Measurements from ENCODE around the gene SPG7. TPM values are rescaled to one million over a fixed set of nuclear protein-coding genes. Genes with fewer than 3 reads are reported as not detected.

Gene SPG7
- total RNA-seq, 2 experiments from 2014 or later: 73.9 to 77.9 TPM

DNA sequence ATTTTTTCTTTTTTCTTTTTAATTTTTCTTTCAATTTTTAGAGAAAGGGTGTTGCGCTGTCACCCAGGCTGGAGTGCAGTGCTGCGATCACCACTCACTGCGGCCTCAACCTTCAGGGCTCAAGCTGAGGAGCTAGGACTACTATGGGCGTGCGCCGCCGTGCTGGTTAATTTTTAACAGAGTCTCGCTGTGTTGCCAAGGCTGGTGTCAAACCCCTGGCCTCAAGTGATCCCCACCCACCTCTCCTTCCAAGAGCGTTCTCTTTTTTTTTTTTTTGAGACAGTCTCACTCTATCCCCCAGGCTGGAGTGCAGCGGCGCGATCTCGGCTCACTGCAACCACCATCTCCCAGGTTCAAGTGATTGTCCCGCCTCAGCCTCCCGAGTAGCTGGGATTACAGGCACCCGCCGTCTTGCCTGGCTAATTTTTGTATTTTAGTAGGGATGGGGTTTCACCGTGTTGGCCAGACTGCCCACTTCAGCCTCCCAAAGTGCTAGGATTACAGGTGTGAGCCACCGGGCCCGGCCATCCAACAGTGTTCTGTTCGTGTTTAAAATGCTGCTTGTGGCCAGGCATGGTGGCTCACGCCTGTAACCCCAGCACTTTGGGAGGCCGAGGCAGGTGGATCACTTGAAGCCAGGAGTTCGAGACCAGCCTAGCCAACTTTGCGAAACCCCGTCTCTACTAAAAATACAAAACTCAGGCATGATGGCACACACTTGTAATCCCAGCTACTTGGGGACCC lies 37.8 kb downstream of the SPG7 start:
- Mint-ChIP-seq H3K9me3 (no peaks in the 10 kb centered on the region), H3K36me3 (ENCODE audit: low read depth) (peaks cover 18% of the 10 kb centered on the region), H3K27me3 (no peaks in the 10 kb centered on the region), H3K4me3 (no peak overlapping the region), H3K4me1 (peaks cover 10% of the 10 kb centered on the region), H3K27ac (no peak overlapping the region)
- ChIA-PET CTCF (interaction anchor here (0.9 kb wide), 1 partner anchor 37 kb away, joined by 3 read pairs; no protein-coding TSS in a partner anchor), POLR2A (no interaction called here)
- DNase-seq: no peak

DNA sequence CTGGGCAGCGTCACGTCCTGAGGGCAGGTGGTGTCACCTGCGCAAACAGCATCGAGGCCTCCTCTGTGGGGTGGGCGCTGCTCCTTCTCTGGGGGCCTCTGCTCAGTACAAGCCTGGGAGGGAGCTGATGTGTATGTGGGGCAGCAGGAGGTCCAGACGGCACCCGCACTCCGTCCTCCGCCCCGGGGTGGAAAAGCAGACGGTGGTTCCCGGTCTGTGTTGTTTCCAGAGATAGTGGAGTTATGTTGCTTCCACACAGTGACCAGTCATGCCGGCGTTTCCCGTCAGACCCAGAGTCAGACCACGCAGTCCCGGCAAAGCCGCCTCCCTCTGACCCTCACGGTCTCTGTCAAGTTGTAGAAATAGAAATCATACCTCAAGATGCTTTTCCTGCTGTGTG lies 38.6 kb downstream of the SPG7 start:
- no peaks in the 10 kb centered on the region for H3K9me3 Mint-ChIP-seq
- peaks cover 18% of the 10 kb centered on the region for H3K36me3 Mint-ChIP-seq (ENCODE audit: low read depth)
- DNase-seq: no peak
- ChIA-PET POLR2A (no interaction called here), CTCF (no interaction called here)
- H3K27ac Mint-ChIP-seq: no peak overlapping the region
- H3K4me3 Mint-ChIP-seq: no peak overlapping the region
- H3K4me1 Mint-ChIP-seq: peaks cover 7% of the 10 kb centered on the region
- H3K27me3 Mint-ChIP-seq: no peaks in the 10 kb centered on the region

DNA sequence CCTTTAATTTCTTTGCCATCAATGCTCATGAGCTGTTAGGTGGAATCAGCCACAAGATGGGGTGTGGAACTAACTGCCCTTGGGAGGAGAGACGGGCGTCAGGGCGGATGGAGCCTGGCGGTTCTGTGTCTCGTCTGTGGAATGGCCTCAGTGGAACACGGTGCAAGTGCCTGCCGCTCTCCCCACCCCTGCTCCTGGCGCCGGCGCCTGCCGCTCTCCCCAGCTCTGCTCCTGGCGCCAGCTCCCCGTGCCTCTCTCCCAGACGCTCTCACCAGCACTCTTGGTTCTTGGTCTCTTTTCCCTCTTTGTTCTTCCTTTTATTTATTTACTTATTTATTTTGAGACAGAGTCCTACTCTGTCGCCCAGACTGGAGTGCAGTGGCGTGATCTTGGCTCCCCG lies 39.1 kb downstream of the SPG7 start:
- H3K27me3 Mint-ChIP-seq: no peaks in the 10 kb centered on the region
- no peak overlapping the region for H3K4me3 Mint-ChIP-seq
- ChIA-PET POLR2A (no interaction called here), CTCF (no interaction called here)
- peaks cover 18% of the 10 kb centered on the region for H3K36me3 Mint-ChIP-seq (ENCODE audit: low read depth)
- no peak for DNase-seq
- H3K9me3 Mint-ChIP-seq: no peaks in the 10 kb centered on the region
- no peak overlapping the region for H3K27ac Mint-ChIP-seq
- peaks cover 7% of the 10 kb centered on the region for H3K4me1 Mint-ChIP-seq

DNA sequence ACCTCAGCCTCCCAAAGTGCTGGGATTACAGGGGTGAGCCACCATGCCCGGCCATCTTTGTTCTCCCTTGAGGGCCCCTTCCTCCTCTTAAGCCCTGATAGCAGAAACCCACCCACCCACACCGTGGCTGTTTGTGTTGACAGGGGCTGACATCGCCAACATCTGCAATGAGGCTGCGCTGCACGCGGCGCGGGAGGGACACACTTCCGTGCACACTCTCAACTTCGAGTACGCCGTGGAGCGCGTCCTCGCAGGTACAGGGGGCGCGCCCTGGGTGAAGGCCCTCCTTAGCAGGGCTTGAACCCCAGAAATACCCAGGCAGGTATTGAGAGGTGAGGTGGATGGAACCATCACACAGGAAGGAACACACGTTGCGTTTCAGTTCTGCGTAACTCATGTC lies 39.7 kb downstream of the SPG7 start:
- no peaks in the 10 kb centered on the region for H3K9me3 Mint-ChIP-seq
- CTCF ChIA-PET: interaction anchor here (1.2 kb wide), 1 partner anchor 10 kb away, joined by 3 read pairs; no protein-coding TSS in a partner anchor

DNA sequence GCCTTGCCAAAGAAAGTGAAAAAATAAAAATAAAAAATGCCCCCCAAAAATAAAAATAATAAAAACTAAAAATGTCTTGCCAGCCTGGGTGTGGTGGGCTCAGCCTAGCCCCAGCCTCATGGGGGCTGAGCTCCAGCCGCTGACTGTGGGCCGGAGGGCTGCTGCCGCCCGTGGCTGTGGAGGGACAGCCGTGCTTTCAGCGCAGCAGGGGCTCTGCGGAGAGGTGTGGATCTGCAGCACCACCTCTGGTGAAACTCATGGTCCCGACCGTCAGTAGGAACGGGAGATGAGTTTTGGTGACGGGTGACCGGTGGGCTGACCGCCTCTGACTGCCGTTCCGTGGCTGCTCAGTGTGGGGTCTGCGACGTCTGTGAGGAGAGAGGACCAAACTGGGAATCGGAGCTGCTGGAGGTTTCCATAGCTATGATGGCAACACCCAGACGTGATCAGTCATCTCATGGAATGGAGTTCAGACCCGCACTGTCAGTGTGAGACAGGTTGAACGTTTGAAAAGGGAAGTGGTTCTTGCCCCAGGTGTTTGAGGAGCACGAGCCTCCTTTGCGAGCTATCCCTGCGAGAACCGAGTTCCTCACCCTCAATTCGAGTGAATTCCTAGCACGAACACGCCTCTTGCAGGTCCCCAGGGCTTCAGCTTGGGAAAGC lies 40.3 kb downstream of the SPG7 start:
- no peaks in the 10 kb centered on the region for H3K9me3 Mint-ChIP-seq
- no peak for DNase-seq
- H3K36me3 Mint-ChIP-seq (ENCODE audit: low read depth): peaks cover 18% of the 10 kb centered on the region
- peaks cover 7% of the 10 kb centered on the region for H3K4me1 Mint-ChIP-seq
- H3K27me3 Mint-ChIP-seq: no peaks in the 10 kb centered on the region
- POLR2A ChIA-PET: interaction anchor here (1.6 kb wide), 1 partner anchor 40 kb away, joined by 11 read pairs; the partner anchor contains the start of gene SPG7
- no peak overlapping the region for H3K27ac Mint-ChIP-seq
- CTCF ChIA-PET: interaction anchor here (1.1 to 1.5 kb wide), 3 partner anchors 9 to 17 kb away, joined by 3 to 5 read pairs (median 3); no protein-coding TSS in a partner anchor
- H3K4me3 Mint-ChIP-seq: no peak overlapping the region

More for the DNA sequence above, 39.7 kb downstream of the SPG7 start:
- H3K27ac Mint-ChIP-seq: no peak overlapping the region
- peaks cover 7% of the 10 kb centered on the region for H3K4me1 Mint-ChIP-seq
- no peaks in the 10 kb centered on the region for H3K27me3 Mint-ChIP-seq
- DNase-seq: no peak
- no peak overlapping the region for H3K4me3 Mint-ChIP-seq
- H3K36me3 Mint-ChIP-seq (ENCODE audit: low read depth): peaks cover 18% of the 10 kb centered on the region
- POLR2A ChIA-PET: no interaction called here

DNA sequence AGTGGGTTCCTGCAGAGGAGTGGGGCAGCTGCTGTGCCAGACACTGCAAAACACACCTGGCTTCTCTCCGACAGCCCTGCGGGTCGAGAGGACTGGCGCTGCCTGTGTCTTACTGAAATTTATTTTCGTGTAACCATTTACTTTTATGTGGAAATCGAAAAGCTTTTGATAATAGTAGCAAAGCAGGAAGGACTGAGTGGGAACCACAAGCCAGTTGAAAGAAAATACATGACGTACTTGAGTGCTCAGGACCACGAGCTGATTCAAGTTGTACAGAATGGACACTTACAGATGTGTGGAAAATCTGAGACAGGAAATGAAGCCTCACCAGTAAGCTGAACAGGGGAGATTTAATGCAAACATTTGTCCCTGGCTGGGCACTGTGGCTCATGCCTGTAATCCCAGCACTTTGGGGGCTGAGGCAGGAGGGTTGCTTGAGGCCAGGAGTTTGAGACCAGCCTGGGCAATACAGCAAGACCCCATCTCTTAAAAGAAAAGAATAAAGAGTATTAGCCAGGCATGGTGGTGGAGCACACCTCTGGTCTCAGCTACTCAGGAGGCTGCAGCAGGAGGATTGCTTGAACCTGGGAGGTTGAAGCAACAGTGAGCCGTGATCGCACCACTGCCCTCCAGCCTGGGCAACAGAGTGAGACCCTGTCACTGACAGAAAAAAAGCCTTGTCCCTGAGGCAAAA lies 41.0 kb downstream of the SPG7 start:
- H3K27ac Mint-ChIP-seq: peak overlapping the region; percentile 52
- H3K4me3 Mint-ChIP-seq: no peak overlapping the region
- ChIA-PET POLR2A (interaction anchor here (1.6 kb wide), 1 partner anchor 41 kb away, joined by 11 read pairs; the partner anchor contains the start of gene SPG7), CTCF (interaction anchor here (1.1 to 1.5 kb wide), 4 partner anchors 8 to 17 kb away, joined by 3 to 5 read pairs (median 3); no protein-coding TSS in a partner anchor)
- no peaks in the 10 kb centered on the region for H3K9me3 Mint-ChIP-seq
- H3K36me3 Mint-ChIP-seq (ENCODE audit: low read depth): peaks cover 18% of the 10 kb centered on the region
- H3K27me3 Mint-ChIP-seq: no peaks in the 10 kb centered on the region
- H3K4me1 Mint-ChIP-seq: peaks cover 7% of the 10 kb centered on the region
- no peak for DNase-seq

DNA sequence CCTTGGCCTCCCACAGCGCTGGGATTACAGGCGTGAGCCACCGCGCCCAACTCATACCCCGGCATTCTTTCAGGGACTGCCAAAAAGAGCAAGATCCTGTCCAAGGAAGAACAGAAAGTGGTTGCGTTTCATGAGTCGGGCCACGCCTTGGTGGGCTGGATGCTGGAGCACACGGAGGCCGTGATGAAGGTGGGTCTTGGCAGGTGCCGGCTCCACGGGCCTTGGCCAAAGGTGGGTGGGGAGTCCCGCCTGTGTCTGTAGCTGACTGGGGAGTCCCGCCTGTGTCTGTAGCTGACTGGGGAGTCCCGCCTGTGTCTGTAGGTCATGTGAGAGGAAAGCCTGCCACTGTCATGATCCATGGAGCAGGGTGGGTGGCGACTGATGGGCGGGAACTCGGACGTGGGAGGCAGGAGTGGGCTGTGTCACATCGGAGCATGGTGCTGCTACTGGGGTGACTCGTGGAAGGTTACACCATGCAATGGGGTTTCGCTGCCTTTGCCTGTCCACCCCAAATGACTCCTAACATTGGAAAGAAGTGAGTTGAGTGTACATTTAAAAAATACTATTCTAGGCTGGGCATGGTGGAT lies 42.3 kb downstream of the SPG7 start:
- Mint-ChIP-seq H3K36me3 (ENCODE audit: low read depth) (peaks cover 18% of the 10 kb centered on the region), H3K27ac (no peak overlapping the region), H3K4me1 (peaks cover 7% of the 10 kb centered on the region), H3K4me3 (no peak overlapping the region), H3K9me3 (no peaks in the 10 kb centered on the region), H3K27me3 (no peaks in the 10 kb centered on the region)
- ChIA-PET CTCF (no interaction called here), POLR2A (no interaction called here)
- DNase-seq: no peak

DNA sequence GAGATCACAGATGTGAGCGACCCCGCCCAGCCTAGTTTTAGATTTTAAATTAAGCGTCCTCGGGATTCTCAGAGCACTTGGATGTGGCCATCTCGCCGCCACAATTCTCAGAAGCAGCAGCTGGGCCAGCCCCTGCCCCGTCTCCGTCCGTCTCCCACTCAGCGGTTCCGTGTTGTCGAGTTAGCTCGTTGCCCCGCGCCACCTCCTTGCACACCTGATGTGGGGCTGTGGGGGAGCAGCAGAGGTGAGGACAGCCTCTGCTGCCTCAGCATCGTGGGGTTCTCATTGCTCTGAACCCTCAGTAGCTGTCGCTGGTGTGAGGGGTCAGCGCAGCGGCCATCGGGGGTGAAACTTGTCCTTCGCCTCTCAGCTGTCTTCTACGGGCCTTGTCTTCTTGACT lies 44.1 kb downstream of the SPG7 start:
- no peak overlapping the region for H3K4me3 Mint-ChIP-seq
- H3K36me3 Mint-ChIP-seq (ENCODE audit: low read depth): peaks cover 13% of the 10 kb centered on the region
- H3K27me3 Mint-ChIP-seq: no peaks in the 10 kb centered on the region
- no peak overlapping the region for H3K27ac Mint-ChIP-seq
- CTCF ChIA-PET: no interaction called here
- no peak for DNase-seq
- peaks cover 12% of the 10 kb centered on the region for H3K4me1 Mint-ChIP-seq
- POLR2A ChIA-PET: no interaction called here
- no peaks in the 10 kb centered on the region for H3K9me3 Mint-ChIP-seq

DNA sequence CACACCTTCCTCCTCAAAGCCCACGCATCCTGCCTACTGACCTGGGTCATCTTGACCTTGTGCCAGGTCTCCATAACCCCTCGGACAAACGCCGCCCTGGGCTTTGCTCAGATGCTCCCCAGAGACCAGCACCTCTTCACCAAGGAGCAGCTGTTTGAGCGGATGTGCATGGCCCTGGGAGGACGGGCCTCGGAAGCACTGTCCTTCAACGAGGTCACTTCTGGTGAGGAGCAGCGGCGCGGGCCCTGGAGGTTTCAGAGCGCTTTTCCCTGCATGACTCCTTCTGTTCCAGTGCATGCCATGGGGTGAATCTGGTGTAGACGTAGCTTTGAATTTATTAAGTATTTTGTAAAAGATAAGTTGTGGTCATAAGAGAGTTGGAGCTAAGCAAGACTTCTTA lies 44.7 kb downstream of the SPG7 start:
- peaks cover 16% of the 10 kb centered on the region for H3K4me1 Mint-ChIP-seq
- no peaks in the 10 kb centered on the region for H3K27me3 Mint-ChIP-seq
- no peak for DNase-seq
- no peaks in the 10 kb centered on the region for H3K9me3 Mint-ChIP-seq
- H3K4me3 Mint-ChIP-seq: no peak overlapping the region
- CTCF ChIA-PET: no interaction called here
- peaks cover 11% of the 10 kb centered on the region for H3K36me3 Mint-ChIP-seq (ENCODE audit: low read depth)
- POLR2A ChIA-PET: no interaction called here
- no peak overlapping the region for H3K27ac Mint-ChIP-seq

DNA sequence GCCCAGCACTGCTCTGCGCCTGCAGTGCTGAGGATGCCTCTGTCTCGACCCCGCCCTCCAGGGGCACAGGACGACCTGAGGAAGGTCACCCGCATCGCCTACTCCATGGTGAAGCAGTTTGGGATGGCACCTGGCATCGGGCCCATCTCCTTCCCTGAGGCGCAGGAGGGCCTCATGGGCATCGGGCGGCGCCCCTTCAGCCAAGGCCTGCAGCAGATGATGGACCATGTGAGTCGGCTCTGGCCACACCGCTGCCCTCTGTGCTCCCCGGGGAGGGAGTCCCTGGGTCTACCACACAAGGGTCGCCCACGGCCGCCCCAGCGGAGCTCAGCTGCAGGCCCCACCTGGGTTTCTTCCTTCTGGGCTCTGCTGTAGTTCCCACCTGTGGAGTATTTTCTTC lies 45.5 kb downstream of the SPG7 start:
- DNase-seq: no peak
- Mint-ChIP-seq H3K27ac (no peak overlapping the region), H3K36me3 (ENCODE audit: low read depth) (peaks cover 6% of the 10 kb centered on the region), H3K9me3 (no peaks in the 10 kb centered on the region), H3K4me3 (no peak overlapping the region), H3K27me3 (no peaks in the 10 kb centered on the region), H3K4me1 (peaks cover 14% of the 10 kb centered on the region)
- ChIA-PET POLR2A (no interaction called here), CTCF (no interaction called here)

DNA sequence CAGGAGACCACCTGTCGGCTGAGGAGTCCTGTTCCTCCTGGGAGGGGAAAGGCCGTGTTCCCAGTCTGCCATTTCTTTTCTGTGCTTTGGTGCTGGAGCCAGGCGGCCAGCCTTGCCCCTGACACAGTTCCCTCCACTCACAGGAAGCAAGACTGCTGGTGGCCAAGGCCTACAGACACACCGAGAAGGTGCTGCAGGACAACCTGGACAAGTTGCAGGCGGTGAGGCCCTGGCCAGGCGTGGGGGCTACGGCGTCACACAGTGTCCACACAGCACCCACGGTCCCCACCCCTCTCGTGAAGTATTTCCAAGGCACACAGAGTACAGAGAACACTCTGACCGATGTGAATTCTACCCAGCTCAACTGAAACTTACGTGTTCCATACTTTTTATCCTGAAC lies 46.1 kb downstream of the SPG7 start:
- Mint-ChIP-seq H3K27me3 (no peaks in the 10 kb centered on the region), H3K4me1 (peaks cover 10% of the 10 kb centered on the region), H3K9me3 (no peaks in the 10 kb centered on the region), H3K27ac (no peak overlapping the region), H3K36me3 (ENCODE audit: low read depth) (peaks cover 3% of the 10 kb centered on the region), H3K4me3 (no peak overlapping the region)
- ChIA-PET CTCF (no interaction called here), POLR2A (no interaction called here)
- no peak for DNase-seq

DNA sequence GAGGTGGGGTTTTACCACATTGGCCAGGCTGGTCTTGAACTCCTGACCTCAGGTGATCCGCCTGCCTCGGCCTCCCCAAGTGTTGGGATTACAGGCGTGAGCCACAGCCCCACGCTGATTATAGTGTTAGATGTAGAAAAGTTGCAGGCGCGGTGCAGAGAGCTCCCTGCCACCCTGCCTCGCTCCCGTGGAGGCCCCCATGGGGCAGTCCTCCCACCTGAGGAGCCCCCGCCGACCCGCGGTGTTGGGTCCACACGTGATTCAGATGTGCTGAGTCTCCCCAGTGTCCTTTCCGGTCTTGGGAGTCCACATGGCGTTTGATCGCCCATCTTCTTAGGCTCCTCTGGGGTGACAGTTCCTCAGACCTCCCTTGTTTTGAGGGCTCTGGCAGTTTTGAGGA lies 47.1 kb downstream of the SPG7 start:
- CTCF ChIA-PET: no interaction called here
- Mint-ChIP-seq H3K36me3 (ENCODE audit: low read depth) (no peaks in the 10 kb centered on the region), H3K4me3 (no peak overlapping the region), H3K27ac (no peak overlapping the region), H3K27me3 (no peaks in the 10 kb centered on the region), H3K9me3 (no peaks in the 10 kb centered on the region), H3K4me1 (peaks cover 15% of the 10 kb centered on the region)
- POLR2A ChIA-PET: no interaction called here
- no peak for DNase-seq

DNA sequence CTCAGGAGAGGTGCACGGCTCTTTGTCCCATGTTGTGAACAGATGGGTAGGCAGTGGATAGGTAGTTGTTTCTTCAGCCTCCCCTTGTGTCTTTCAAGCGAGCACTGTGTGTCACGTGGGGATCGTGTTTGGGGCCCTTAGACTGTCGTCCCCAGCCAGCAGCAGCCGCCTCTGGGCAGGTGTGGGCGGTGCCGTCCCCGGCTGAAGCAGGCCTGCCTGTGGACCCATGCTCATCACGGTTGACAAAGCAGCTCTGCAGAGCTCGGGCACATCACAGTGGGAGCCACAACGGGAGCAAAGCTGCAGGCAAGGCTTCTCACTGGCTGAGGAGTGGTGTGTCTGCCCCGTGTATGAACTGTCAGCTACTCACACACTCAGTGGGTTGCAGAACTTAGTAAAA lies 47.6 kb downstream of the SPG7 start:
- Mint-ChIP-seq H3K4me1 (peaks cover 15% of the 10 kb centered on the region), H3K36me3 (ENCODE audit: low read depth) (peaks cover 3% of the 10 kb centered on the region), H3K4me3 (no peak overlapping the region), H3K27me3 (no peaks in the 10 kb centered on the region), H3K9me3 (no peaks in the 10 kb centered on the region), H3K27ac (no peak overlapping the region)
- ChIA-PET POLR2A (interaction anchor here (1.2 kb wide), 1 partner anchor 49 kb away, joined by 3 read pairs; no protein-coding TSS in a partner anchor), CTCF (no interaction called here)
- no peak for DNase-seq
